Inferior parietal cortex (tissue), 1 donor: ENCODE results near the gene THAP4.

Experiments used
- DNase-seq: peaks from one replicate; pipeline ENCODE4 v3.0.0-alpha.2; 2016; ENCODE audit errors: extremely low spot score

Gene THAP4

GRCh38 chr2:241564596-241565410, 72.2 kb downstream of the THAP4 start:
- DNase-seq: no peak

- no peak for DNase-seq
These were observed 72.9 kb downstream of the THAP4 start for GRCh38 chr2:241563981-241564595.

GRCh38 chr2:241563571-241563980, 73.4 kb downstream of the THAP4 start:
- DNase-seq: no peak

- no peak for DNase-seq
These were observed 73.9 kb downstream of the THAP4 start for GRCh38 chr2:241563031-241563507.

- DNase-seq: no peak
These were observed 74.6 kb downstream of the THAP4 start for GRCh38 chr2:241562269-241562891.

GRCh38 chr2:241561832-241562231, 75.1 kb downstream of the THAP4 start:
- peak; percentile 70 for DNase-seq

GRCh38 chr2:241560883-241561474, 76.0 kb downstream of the THAP4 start:
- DNase-seq: no peak

GRCh38 chr2:241560162-241560882, 76.6 kb downstream of the THAP4 start:
- DNase-seq: no peak

GRCh38 chr2:241559323-241560161, 77.4 kb downstream of the THAP4 start:
- peak; percentile 84 for DNase-seq

GRCh38 chr2:241558532-241559322, 78.2 kb downstream of the THAP4 start, which contains the start of gene BOK:
Gene BOK, plus strand, starts transcription at chr2:241558745. Its CDS starts 739 bp downstream, at chr2:241559484.
- no peak for DNase-seq

GRCh38 chr2:241556746-241557145, 80.2 kb downstream of the THAP4 start:
- no peak for DNase-seq

- DNase-seq: no peak
These were observed 81.2 kb downstream of the THAP4 start for GRCh38 chr2:241555711-241556110.

- no peak for DNase-seq
These were observed 82.2 kb downstream of the THAP4 start for GRCh38 chr2:241554610-241555322.

GRCh38 chr2:241553981-241554380, 83.0 kb downstream of the THAP4 start:
- DNase-seq: no peak

- no peak for DNase-seq
These were observed 83.5 kb downstream of the THAP4 start for GRCh38 chr2:241553512-241553830.

- no peak for DNase-seq
These were observed 84.8 kb downstream of the THAP4 start for GRCh38 chr2:241551998-241552737.

- no peak for DNase-seq
These were observed 85.4 kb downstream of the THAP4 start for GRCh38 chr2:241551599-241551997.
